Uterus (tissue), 4 donors: ENCODE results near the gene TMEM150C. TPM values are rescaled to one million over a fixed set of nuclear protein-coding genes. Genes with fewer than 3 reads are reported as not detected.
A peak's percentile ranks its signal among the peaks of the same experiment; 100 is the strongest.

Source experiments
- DNase-seq, 2 donors: peaks; one replicate each; pipeline ENCODE4 v3.0.0-alpha.2; 2019 to 2020
- H3K27ac ChIP-seq, 2 donors: fragments of 200-600 bp; sonication (generic); 1 replicate in 1 of 2; 2 replicates in 1 of 2; pipeline ENCODE4 v1.5.1; 2016 to 2018
- H3K27me3 ChIP-seq, 2 donors: fragments of 200-600 bp; sonication (generic); one replicate each; pipeline ENCODE4 v1.5.1; 2018 to 2019; ENCODE audit warnings: control low read depth in 1 of 2
- H3K36me3 ChIP-seq, 2 donors: fragments of 200-600 bp; sonication (generic); one replicate each; pipeline ENCODE4 v1.5.1; 2019; ENCODE audit warnings: control low read depth in 1 of 2
- H3K4me1 ChIP-seq, 2 donors: fragments of 200-600 bp; sonication (generic); one replicate each; pipeline ENCODE4 v1.5.1; 2018 to 2019; ENCODE audit warnings: control low read depth in 1 of 2
- H3K4me3 ChIP-seq, 2 donors: fragments of 200-600 bp; sonication (generic); 1 replicate in 1 of 2; 2 replicates in 1 of 2; pipeline ENCODE4 v1.5.1; 2018 to 2019; ENCODE audit warnings: mild to moderate bottlenecking in 1 of 2
- H3K9me3 ChIP-seq, 2 donors: fragments of 200-600 bp; sonication (generic); one replicate each; pipeline ENCODE4 v1.5.1; 2019; ENCODE audit warnings: control low read depth in 1 of 2
- CTCF ChIP-seq, 4 experiments: fragments of 200-600 bp in 2 of 4; fragments of 450-650 bp in 2 of 4; sonication (generic) in 2 of 4; IDR thresholded peaks; one replicate each; pipeline ENCODE4 v1.5.1; 2016 to 2019; ENCODE audit warnings: antibody characterized with exemption in 4 of 4, mild to moderate bottlenecking in 2 of 4, moderate library complexity in 1 of 4
- POLR2A ChIP-seq, 2 donors: fragments of 450-650 bp; IDR thresholded peaks; one replicate each; pipeline ENCODE4 v1.6.1; 2016; ENCODE audit warnings: antibody characterized with exemption in 2 of 2, mild to moderate bottlenecking in 1 of 2, moderate library complexity in 1 of 2
- intact Hi-C: fragments of 100-400 bp; cut with DNase I; formaldehyde crosslinking; loops from one replicate; pipeline ENCODE4 v1.15.1; 2023; ENCODE audit warnings: low total_unique reads
- total RNA-seq, 4 donors: library from RNA; depleted of rRNA in 3 of 4; stranded (reverse); fragments of >200 nt in 3 of 4; gene quantifications; one replicate each; pipeline versions ENCODE4 v1.1.0 to v1.2.4, GENCODE V29; 2014 to 2023
- donor health status: DM: yes; HTN: yes; CAD: no.

The TMEM150C gene
- total RNA-seq, 4 donors from 2014 or later, result 3.1 to 22.5 (median 11.6) TPM

- Histone ChIP-seq H3K9me3 (no peaks in the 10 kb centered on the region), H3K36me3 (no peaks in the 10 kb centered on the region), H3K4me1 (no peaks in the 10 kb centered on the region), H3K27me3 (no peaks in the 10 kb centered on the region), H3K4me3 (no peak overlapping the region), H3K27ac (no peak overlapping the region)
- TF ChIP-seq POLR2A (IDR thresholded peaks at IDR 0.05), result no peak
- TF ChIP-seq CTCF (IDR thresholded peaks at IDR 0.05), result no peak
- no peak for DNase-seq
- intact Hi-C loops, result no loop called here
Observed at GRCh38 chr4:82469791-82470345, 91.9 kb downstream of the TMEM150C start.

- H3K27ac ChIP-seq, result no peak overlapping the region
- TF ChIP-seq CTCF (IDR thresholded peaks at IDR 0.05) (no peak), POLR2A (IDR thresholded peaks at IDR 0.05) (no peak)
- H3K4me3 ChIP-seq, result no peak overlapping the region
- intact Hi-C loops, result no loop called here
- H3K27me3 ChIP-seq, result no peaks in the 10 kb centered on the region
- DNase-seq, result no peak
- H3K36me3 ChIP-seq, result no peaks in the 10 kb centered on the region
- H3K4me1 ChIP-seq, result no peaks in the 10 kb centered on the region
- H3K9me3 ChIP-seq, result no peaks in the 10 kb centered on the region
Observed at GRCh38 chr4:82467471-82467870, 94.3 kb downstream of the TMEM150C start.

- H3K27ac ChIP-seq, result peak overlapping the region; percentile 13 to 34
- H3K27me3 ChIP-seq, result no peaks in the 10 kb centered on the region
- no peak for DNase-seq
- TF ChIP-seq CTCF (IDR thresholded peaks at IDR 0.05), result no peak
- no peak for TF ChIP-seq POLR2A (IDR thresholded peaks at IDR 0.05)
- intact Hi-C loops, result no loop called here
- H3K9me3 ChIP-seq, result no peaks in the 10 kb centered on the region
- H3K4me3 ChIP-seq, result no peak overlapping the region
- no peaks in the 10 kb centered on the region for H3K4me1 ChIP-seq
- no peaks in the 10 kb centered on the region for H3K36me3 ChIP-seq
Observed at GRCh38 chr4:82463221-82463620, 98.6 kb downstream of the TMEM150C start.

- DNase-seq, result peak; percentile 94
- Histone ChIP-seq H3K27me3 (no peaks in the 10 kb centered on the region), H3K4me1 (no peaks in the 10 kb centered on the region), H3K27ac (peak overlapping the region; percentile 51 to 67), H3K4me3 (no peak overlapping the region), H3K36me3 (no peaks in the 10 kb centered on the region), H3K9me3 (no peaks in the 10 kb centered on the region)
- intact Hi-C loops, result no loop called here
- TF ChIP-seq CTCF (IDR thresholded peaks at IDR 0.05) (peak; percentile 77 to 93 (median 85)), POLR2A (IDR thresholded peaks at IDR 0.05) (no peak)
Observed at GRCh38 chr4:82462415-82462831, 99.4 kb downstream of the TMEM150C start.

- no peaks in the 10 kb centered on the region for H3K4me1 ChIP-seq
- H3K9me3 ChIP-seq, result no peaks in the 10 kb centered on the region
- H3K4me3 ChIP-seq, result no peak overlapping the region
- DNase-seq, result no peak
- TF ChIP-seq POLR2A (IDR thresholded peaks at IDR 0.05) (no peak), CTCF (IDR thresholded peaks at IDR 0.05) (no peak)
- no peaks in the 10 kb centered on the region for H3K36me3 ChIP-seq
- peak overlapping the region; percentile 51 to 67 for H3K27ac ChIP-seq
- intact Hi-C loops, result no loop called here
- no peaks in the 10 kb centered on the region for H3K27me3 ChIP-seq
Observed at GRCh38 chr4:82461710-82462109, 100.1 kb downstream of the TMEM150C start.
